Fibroblast of lung (primary cell): ENCODE data around the gene RBBP9.
"Not testable (repeated sequence)": the region's sequence is repeated elsewhere in the genome, so short reads cannot be mapped to it uniquely, and the experiment has no call there.

Source experiments
- EZH2 ChIP-seq: IDR thresholded peaks from 2 replicates; pipeline ENCODE4 v1.5.1; 2012; ENCODE audit warnings: low read length, control low read depth, mild to moderate bottlenecking; ENCODE audit errors: missing control alignments
- TF ChIP-seq, protein P1 (sequence below), 2 donors: IDR thresholded peaks in 1 of 2; conservative IDR thresholded peaks in 1 of 2; 1 replicate in 1 of 2; 2 replicates in 1 of 2; pipeline ENCODE4 v1.5.1; 2011 to 2012; ENCODE audit warnings: low read length in 2 of 2, control low read depth in 1 of 2, inconsistent platforms in 1 of 2, low read depth in 1 of 2, mild to moderate bottlenecking in 1 of 2

DNA sequence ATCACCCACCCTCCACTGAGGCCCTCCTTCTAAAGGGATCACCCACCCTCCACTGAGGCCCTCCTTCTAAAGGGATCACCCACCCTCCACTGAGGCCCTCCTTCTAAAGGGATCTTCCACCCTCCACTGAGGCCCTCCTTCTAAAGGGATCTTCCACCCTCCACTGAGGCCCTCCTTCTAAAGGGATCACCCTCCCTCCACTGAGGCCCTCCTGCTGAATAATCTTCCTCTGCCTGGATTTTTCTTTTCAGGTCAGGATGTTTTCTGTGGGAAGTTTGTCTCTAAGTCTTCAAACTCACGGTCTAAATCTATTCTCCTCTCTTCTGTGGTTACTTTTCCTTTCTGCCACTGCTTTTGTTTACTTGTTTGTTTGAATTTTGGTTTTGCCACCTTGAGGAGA, 4.6 kb upstream of the RBBP9 start:
- TF ChIP-seq, protein P1, sequence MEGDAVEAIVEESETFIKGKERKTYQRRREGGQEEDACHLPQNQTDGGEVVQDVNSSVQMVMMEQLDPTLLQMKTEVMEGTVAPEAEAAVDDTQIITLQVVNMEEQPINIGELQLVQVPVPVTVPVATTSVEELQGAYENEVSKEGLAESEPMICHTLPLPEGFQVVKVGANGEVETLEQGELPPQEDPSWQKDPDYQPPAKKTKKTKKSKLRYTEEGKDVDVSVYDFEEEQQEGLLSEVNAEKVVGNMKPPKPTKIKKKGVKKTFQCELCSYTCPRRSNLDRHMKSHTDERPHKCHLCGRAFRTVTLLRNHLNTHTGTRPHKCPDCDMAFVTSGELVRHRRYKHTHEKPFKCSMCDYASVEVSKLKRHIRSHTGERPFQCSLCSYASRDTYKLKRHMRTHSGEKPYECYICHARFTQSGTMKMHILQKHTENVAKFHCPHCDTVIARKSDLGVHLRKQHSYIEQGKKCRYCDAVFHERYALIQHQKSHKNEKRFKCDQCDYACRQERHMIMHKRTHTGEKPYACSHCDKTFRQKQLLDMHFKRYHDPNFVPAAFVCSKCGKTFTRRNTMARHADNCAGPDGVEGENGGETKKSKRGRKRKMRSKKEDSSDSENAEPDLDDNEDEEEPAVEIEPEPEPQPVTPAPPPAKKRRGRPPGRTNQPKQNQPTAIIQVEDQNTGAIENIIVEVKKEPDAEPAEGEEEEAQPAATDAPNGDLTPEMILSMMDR (conservative IDR thresholded peaks at IDR 0.05 in 1 of 2, IDR thresholded peaks at IDR 0.05 in 1 of 2; ENCODE audit: low read depth in 1 of 2, low read length in 2 of 2): not testable (repeated sequence)
- not testable (repeated sequence) for TF ChIP-seq EZH2
